HG03039 (cell line): ENCODE data around the gene VARS1.

ENCODE experiments used
- ATAC-seq: cut with Tn5 transposase; IDR thresholded peaks from one replicate; pipeline ENCODE4 v1.9.1; 2021; ENCODE audit warnings: mild to moderate bottlenecking, moderate library complexity; ENCODE audit not compliant: unreplicated experiment

The VARS1 gene

GRCh38 chr6:31775633-31776484 lies 19.7 kb downstream of the VARS1 start:
- ATAC-seq, result no peak

- ATAC-seq, result no peak
Observed at GRCh38 chr6:31775184-31775583, 20.4 kb downstream of the VARS1 start.

GRCh38 chr6:31771992-31772358 lies 23.6 kb downstream of the VARS1 start:
- ATAC-seq, result no peak

- no peak for ATAC-seq
Observed at GRCh38 chr6:31770860-31771259, 24.7 kb downstream of the VARS1 start.

- ATAC-seq, result no peak
Observed at GRCh38 chr6:31769684-31770371, 25.7 kb downstream of the VARS1 start.

- ATAC-seq, result no peak
Observed at GRCh38 chr6:31768363-31769257, 26.9 kb downstream of the VARS1 start.

- no peak for ATAC-seq
Observed at GRCh38 chr6:31767096-31767645, 28.4 kb downstream of the VARS1 start.

GRCh38 chr6:31765910-31766794 lies 29.4 kb downstream of the VARS1 start:
- ATAC-seq, result no peak

GRCh38 chr6:31765559-31765909 lies 30.0 kb downstream of the VARS1 start:
- no peak for ATAC-seq

GRCh38 chr6:31764198-31764597 lies 31.4 kb downstream of the VARS1 start:
- no peak for ATAC-seq

- ATAC-seq, result no peak
Observed at GRCh38 chr6:31763619-31763940, 32.0 kb downstream of the VARS1 start.

- no peak for ATAC-seq
Observed at GRCh38 chr6:31762878-31763618, 32.5 kb downstream of the VARS1 start.

GRCh38 chr6:31762356-31762755 lies 33.2 kb downstream of the VARS1 start, which contains the start of gene SAPCD1:
Gene SAPCD1, plus strand, starts transcription at chr6:31762656. Its CDS starts 399 bp downstream, at chr6:31763055.
- no peak for ATAC-seq

- ATAC-seq, result no peak
Observed at GRCh38 chr6:31761343-31761742, 34.2 kb downstream of the VARS1 start.

- ATAC-seq, result no peak
Observed at GRCh38 chr6:31760790-31761189, 34.8 kb downstream of the VARS1 start.

- no peak for ATAC-seq
Observed at GRCh38 chr6:31758281-31758680, 37.3 kb downstream of the VARS1 start.

- ATAC-seq, result no peak
Observed at GRCh38 chr6:31752739-31753319, 42.7 kb downstream of the VARS1 start.

GRCh38 chr6:31750411-31751022 lies 45.0 kb downstream of the VARS1 start:
- ATAC-seq, result no peak
